Measurements from ENCODE around the gene SYNE2. TPM values are rescaled to one million over a fixed set of nuclear protein-coding genes. Genes with fewer than 3 reads are reported as not detected.

Gene SYNE2
- total and polyA plus RNA-seq, 2 donors (not counting 3 experiments of a cell fraction or from before 2014, with no cell fraction given) = 16.0 to 53.7 TPM

GRCh38 chr14:64088647-64088964, 235.8 kb downstream of the SYNE2 start:
- intact Hi-C loops (cut with micrococcal nuclease) (no loop called here), dilution Hi-C loops (cut with MboI; ENCODE audit: extremely low pct_ligation_motif_present, low sequenced_read_pairs) (no loop called here)
- Histone ChIP-seq H3K27ac (ENCODE audit: insufficient read depth, low read depth, low read length) (no peak overlapping the region), H3K79me2 (ENCODE audit: control insufficient read depth, insufficient read depth, low read length) (no peaks in the 10 kb centered on the region), H4K20me1 (replicated peaks; ENCODE audit: control insufficient read depth, extremely low read depth, insufficient read depth, low read length) (no peaks in the 10 kb centered on the region), H3K4me3 (replicated peaks in 1 of 3; ENCODE audit: insufficient read depth in 1 of 3, low read depth in 1 of 3, low read length in 3 of 3) (no peak overlapping the region), H3K27me3 (ENCODE audit: control insufficient read depth in 2 of 2, insufficient read depth in 2 of 2, low read length in 2 of 2) (no peaks in the 10 kb centered on the region), H3K36me3 (ENCODE audit: control insufficient read depth in 2 of 2, extremely low read depth in 1 of 2, insufficient read depth in 2 of 2, low read length in 2 of 2) (no peaks in the 10 kb centered on the region), H3K4me1 (ENCODE audit: control insufficient read depth, extremely low read depth, insufficient read depth, low read length) (no peaks in the 10 kb centered on the region), H2AFZ (ENCODE audit: low read depth, low read length) (no peak overlapping the region), H3K9ac (replicated peaks; ENCODE audit: extremely low read depth, insufficient read depth, low read length) (no peak overlapping the region), H3K9me1 (replicated peaks; ENCODE audit: control insufficient read depth, extremely low read depth, insufficient read depth, low read length) (no peaks in the 10 kb centered on the region), H3K4me2 (ENCODE audit: insufficient read depth, low read length) (no peak overlapping the region), H3K9me3 (replicated peaks; ENCODE audit: control insufficient read depth, insufficient read depth, low read length) (no peaks in the 10 kb centered on the region)
- no peak for TF ChIP-seq POLR2AphosphoS5 (IDR thresholded peaks at IDR 0.05; ENCODE audit: insufficient read depth, low read depth, low read length)
- TF ChIP-seq JUN (IDR thresholded peaks at IDR 0.05; ENCODE audit: borderline replicate concordance, insufficient read depth, insufficient read length, low read depth) = no peak
- no peak for TF ChIP-seq GATA2 (IDR thresholded peaks at IDR 0.05; ENCODE audit: insufficient read depth, insufficient read length, low read depth, low read length)
- TF ChIP-seq FOS (IDR thresholded peaks at IDR 0.05; ENCODE audit: borderline replicate concordance, insufficient read depth, low read length) = no peak
- no peak for TF ChIP-seq POLR2A (IDR thresholded peaks at IDR 0.05; ENCODE audit: low read depth, low read length)
- no peak for TF ChIP-seq MAX (IDR thresholded peaks at IDR 0.05; ENCODE audit: insufficient read depth, insufficient read length)
- TF ChIP-seq EZH2 (IDR thresholded peaks at IDR 0.05; ENCODE audit: borderline replicate concordance, low read depth, low read length, severe bottlenecking) = no peak
- no peak for TF ChIP-seq MYC (IDR thresholded peaks at IDR 0.05; ENCODE audit: low read depth, low read length)
- no peak for TF ChIP-seq CTCF (IDR thresholded peaks at IDR 0.05; ENCODE audit: extremely low read depth in 1 of 2, insufficient read depth in 1 of 2, low read depth in 1 of 2, low read length in 2 of 2)
- no TSS peak for BruUV-seq (replicated peaks)
- DNase-seq (ENCODE audit: low read depth, low spot score) (no peak), FAIRE-seq (no peak)
- CTCF ChIA-PET = no interaction called here
- POLR2A ChIA-PET = no interaction called here

Data from endothelial cell of umbilical vein (primary cell).